Gastrocnemius medialis (tissue), 4 donors: ENCODE data around the gene SNF8.

Experiments used
- POLR2A ChIP-seq, 2 donors: fragments of 450-650 bp; IDR thresholded peaks; one replicate each; pipeline ENCODE4 v1.6.1; 2017; ENCODE audit warnings: antibody characterized with exemption in 2 of 2, mild to moderate bottlenecking in 2 of 2, moderate library complexity in 2 of 2
- TF ChIP-seq, protein P1 (sequence below), 5 experiments: fragments of 450-650 bp in 3 of 5; fragments of 200-600 bp in 2 of 5; sonication (generic) in 2 of 5; IDR thresholded peaks in 4 of 5; conservative IDR thresholded peaks in 1 of 5; 1 replicate in 4 of 5; 2 replicates in 1 of 5; pipeline ENCODE4 v1.5.1; 2016 to 2019; ENCODE audit warnings: antibody characterized with exemption in 5 of 5, mild to moderate bottlenecking in 3 of 5, moderate library complexity in 3 of 5

GRCh38 chr17:48927978-48928745 is 16.5 kb downstream of the SNF8 start:
- TF ChIP-seq, protein P1, sequence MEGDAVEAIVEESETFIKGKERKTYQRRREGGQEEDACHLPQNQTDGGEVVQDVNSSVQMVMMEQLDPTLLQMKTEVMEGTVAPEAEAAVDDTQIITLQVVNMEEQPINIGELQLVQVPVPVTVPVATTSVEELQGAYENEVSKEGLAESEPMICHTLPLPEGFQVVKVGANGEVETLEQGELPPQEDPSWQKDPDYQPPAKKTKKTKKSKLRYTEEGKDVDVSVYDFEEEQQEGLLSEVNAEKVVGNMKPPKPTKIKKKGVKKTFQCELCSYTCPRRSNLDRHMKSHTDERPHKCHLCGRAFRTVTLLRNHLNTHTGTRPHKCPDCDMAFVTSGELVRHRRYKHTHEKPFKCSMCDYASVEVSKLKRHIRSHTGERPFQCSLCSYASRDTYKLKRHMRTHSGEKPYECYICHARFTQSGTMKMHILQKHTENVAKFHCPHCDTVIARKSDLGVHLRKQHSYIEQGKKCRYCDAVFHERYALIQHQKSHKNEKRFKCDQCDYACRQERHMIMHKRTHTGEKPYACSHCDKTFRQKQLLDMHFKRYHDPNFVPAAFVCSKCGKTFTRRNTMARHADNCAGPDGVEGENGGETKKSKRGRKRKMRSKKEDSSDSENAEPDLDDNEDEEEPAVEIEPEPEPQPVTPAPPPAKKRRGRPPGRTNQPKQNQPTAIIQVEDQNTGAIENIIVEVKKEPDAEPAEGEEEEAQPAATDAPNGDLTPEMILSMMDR (IDR thresholded peaks at IDR 0.05 in 4 of 5, conservative IDR thresholded peaks at IDR 0.05 in 1 of 5): no peak
- TF ChIP-seq POLR2A (IDR thresholded peaks at IDR 0.05): no peak
